ENCODE measurements around the gene NOTCH3. TPM values are rescaled to one million over a fixed set of nuclear protein-coding genes. Genes with fewer than 3 reads are reported as not detected.

Gene NOTCH3
- total RNA-seq, 1 experiment from 2014 or later = 153 TPM

Small RNA genes lying within 50 kb of the gene (microRNA-seq; reads per million reads assigned to microRNA genes)
- gene MIR6795 (ENCODE audit: borderline number of aligned reads) = 2.8 reads per million

Other genes with a start within 250 kb of the NOTCH3 start
- gene SLC1A6, start 221.1 kb downstream of the NOTCH3 start, total RNA-seq (2021) = 12.0 to 16.1 TPM (median 14.1 TPM) in 3 replicates
- gene CASP14, start 151.5 kb downstream of the NOTCH3 start, total RNA-seq (2021) = not detected in 3 replicates
- gene OR1I1, start 118.8 kb downstream of the NOTCH3 start, total RNA-seq (2021) = not detected in 3 replicates
- 15.0 to 21.9 TPM (median 19.6 TPM) in 3 replicates for gene SYDE1, start 93.6 kb downstream of the NOTCH3 start, total RNA-seq (2021)
- 27.1 to 31.3 TPM (median 29.9 TPM) in 3 replicates for gene EPHX3, start 31.5 kb upstream of the NOTCH3 start, total RNA-seq (2021)
- gene BRD4, start 131.5 kb upstream of the NOTCH3 start, total RNA-seq (2021) = 127 to 130 TPM (median 128 TPM) in 3 replicates
- gene AKAP8, start 178.8 kb upstream of the NOTCH3 start, total RNA-seq (2021) = 49.1 to 65.9 TPM (median 51.3 TPM) in 3 replicates
- 184 to 231 TPM (median 184 TPM) in 3 replicates for gene AKAP8L, start 218.0 kb upstream of the NOTCH3 start, total RNA-seq (2021)
- gene WIZ, start 249.0 kb upstream of the NOTCH3 start, total RNA-seq (2021) = 37.6 to 43.9 TPM (median 40.6 TPM) in 3 replicates

Measured in WTC11 (cell line).